LHCN-M2 (cell line): ENCODE results near the gene HS6ST2. TPM values are rescaled to one million over a fixed set of nuclear protein-coding genes. Genes with fewer than 3 reads are reported as not detected.

ENCODE experiments used
- DNase-seq: peaks from one replicate; pipeline ENCODE4 v3.0.0-alpha.2; 2012; ENCODE audit warnings: low read depth
- total RNA-seq: library from RNA; depleted of rRNA; stranded (reverse); fragments of >200 nt; gene quantifications from 2 replicates; pipeline ENCODE4 v1.2.3, GENCODE V29; 2014; rRNA removed

The HS6ST2 gene
- total RNA-seq, 1 experiment from 2014 or later, result not detected

DNA sequence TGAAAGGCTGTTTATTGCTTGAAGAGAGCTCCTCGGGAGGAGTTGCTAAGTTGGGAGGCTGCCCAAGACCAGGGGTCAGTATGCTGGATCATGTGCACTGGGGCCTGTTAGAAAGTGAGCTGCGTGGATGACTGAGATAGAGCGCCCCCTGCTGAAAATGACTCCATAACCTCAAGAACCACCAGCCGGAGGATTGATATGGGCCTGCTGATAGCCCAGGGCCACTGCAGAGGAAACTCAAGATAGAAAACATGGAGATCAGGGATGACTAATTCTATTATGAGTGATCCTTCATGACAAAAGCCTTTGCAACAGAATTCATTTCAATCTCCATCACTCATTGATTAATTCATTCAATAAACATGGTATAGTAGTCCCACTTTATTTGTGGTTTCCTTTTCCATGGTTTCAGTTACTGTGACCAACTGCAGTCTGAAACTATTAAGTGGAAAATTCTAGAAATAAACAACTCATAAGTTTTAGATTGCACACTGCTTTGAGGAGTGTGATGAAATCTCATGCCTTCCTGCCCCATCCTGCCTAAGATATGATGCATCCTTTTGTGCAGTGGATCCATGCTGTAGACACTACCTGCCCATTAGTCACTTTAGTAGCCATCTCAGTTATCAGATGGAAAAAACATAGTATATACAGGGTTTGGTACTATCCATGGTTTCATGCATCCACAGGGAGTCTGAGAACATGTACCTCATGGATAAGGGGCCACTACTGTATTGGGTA is 342.9 kb downstream of the HS6ST2 start:
- peak; percentile 29 for DNase-seq

DNA sequence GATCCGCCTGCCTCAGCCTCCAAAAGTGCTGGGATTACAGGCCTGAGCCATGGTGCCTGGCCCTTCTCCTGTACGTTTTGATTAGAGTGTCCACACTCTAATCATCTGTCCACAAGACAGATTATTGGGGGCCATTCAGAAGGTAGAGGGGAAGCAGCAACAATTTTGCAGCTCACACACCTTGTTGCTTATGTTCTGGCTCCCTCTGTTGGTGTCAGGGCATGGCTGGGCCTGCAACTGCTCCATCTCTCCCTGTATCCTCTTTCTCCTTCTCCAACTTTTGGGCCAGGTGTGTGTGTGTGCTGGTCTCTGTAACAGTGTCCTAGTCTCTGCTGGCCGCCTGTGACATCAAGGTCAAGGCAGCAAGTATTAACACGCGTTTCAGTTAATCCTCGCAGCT is 344.1 kb downstream of the HS6ST2 start:
- no peak for DNase-seq

DNA sequence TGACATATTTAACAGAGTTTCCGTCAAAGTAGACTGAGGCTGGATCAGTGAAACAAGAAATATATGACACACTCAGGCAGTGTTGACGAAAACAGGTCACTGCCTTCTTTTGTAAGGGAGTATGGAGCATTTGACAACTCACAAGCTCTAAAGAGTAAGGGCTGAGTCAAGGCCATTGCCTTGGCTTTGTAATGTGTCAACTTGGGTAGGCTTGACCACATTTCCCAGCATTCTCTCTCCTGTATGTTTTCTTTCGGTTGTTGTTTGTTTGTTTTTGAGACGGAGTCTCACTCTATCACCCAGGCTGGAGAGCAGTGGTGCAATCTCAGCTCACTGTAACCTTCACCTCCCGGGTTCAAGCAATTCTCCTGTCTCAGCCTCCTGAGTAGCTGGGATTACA is 344.6 kb downstream of the HS6ST2 start:
- DNase-seq, result no peak

- DNase-seq, result no peak
Observed at GRCh38 chrX:132612821-132613564, 345.4 kb downstream of the HS6ST2 start.

GRCh38 chrX:132610536-132610935 is 347.9 kb downstream of the HS6ST2 start:
- no peak for DNase-seq

DNA sequence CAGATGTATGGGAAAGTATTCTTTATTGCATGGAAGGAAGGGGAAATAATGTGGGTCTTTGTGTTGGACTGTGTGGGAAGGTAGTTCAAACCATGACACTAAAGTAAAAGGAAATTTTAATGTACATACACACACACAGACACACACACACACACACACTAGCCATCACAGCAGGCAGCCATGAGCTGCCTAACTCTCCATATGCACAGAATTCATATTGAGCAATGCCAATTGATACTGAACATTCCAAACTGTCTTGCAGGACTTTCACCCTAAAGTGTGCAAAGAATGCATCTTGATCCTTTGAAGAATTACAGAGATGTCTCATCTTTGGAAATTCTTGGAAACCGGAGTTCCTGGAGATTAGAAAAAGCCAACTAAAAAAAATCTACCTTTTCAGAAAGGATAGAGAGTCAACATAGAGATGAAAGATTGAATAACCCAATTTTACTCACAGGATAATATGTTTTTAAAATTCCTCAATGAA is 349.0 kb downstream of the HS6ST2 start:
- DNase-seq, result no peak

GRCh38 chrX:132603700-132604286 is 354.6 kb downstream of the HS6ST2 start:
- no peak for DNase-seq

DNA sequence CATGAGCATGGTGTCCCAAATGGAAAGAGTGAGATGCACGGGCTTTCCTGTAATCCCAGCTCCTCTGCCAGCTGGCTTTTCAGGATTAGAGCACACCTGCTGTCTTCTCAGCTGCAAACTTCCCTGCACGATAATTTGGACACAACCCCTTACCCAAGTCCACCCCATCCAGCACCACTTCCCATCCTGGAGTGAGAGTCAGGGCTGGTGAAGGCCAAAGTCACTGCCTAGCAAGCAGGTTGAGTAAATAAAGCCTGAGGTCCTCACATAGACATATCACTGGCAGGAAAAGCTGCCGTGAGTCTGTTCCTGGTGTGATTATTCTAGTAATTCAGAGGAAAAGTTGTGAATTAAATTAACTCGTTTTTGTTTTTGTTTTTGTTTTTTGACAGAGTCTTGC is 355.7 kb downstream of the HS6ST2 start:
- no peak for DNase-seq

DNA sequence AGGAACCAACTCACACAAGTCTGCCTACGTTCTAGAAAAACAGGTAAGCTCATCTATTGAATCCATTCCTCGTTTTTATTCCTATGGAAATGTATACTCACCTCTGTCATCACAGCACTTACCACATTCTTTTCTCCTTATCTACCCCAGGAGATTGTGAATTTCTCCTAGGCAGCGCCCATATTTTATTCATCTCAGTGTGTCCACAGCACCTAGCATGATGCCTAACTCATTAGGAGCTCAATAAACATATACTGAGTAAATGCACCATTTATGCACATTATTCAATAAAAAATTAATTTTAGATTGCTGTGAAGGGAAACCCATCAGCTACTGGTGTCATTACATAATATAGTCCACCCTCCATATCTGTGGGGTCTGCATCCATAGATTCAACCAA is 363.4 kb downstream of the HS6ST2 start:
- DNase-seq, result no peak

GRCh38 chrX:132594129-132594528 is 364.3 kb downstream of the HS6ST2 start:
- no peak for DNase-seq

GRCh38 chrX:132592880-132593279 is 365.5 kb downstream of the HS6ST2 start:
- peak; percentile 4 for DNase-seq

DNA sequence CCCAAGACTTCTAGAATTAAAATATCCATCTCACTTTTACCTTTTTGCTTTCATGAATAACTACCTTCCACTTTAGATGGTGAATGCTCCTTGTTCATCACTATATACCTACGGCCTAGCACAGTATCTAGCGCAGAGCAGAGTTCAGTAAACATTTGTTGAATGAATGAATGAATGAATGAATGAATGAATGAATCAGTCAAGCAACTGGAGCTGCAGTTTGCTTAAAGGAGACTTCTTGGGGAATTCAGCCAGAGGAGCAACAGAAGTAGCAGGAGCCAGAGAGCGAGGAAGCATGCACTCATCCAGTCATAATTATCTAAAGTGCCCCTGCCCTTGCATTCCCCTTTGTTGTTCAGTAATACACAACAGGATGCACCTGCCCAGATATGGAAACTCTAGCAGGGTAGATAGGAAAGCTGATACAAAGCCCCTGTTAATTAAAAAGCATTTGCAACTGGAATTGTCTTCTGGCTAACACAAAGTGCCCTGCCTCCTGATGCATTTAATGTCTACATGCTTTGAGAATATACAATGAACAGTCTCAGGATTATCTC is 366.6 kb downstream of the HS6ST2 start:
- no peak for DNase-seq

GRCh38 chrX:132590350-132591026 is 367.9 kb downstream of the HS6ST2 start:
- DNase-seq, result no peak

GRCh38 chrX:132584936-132585335 is 373.5 kb downstream of the HS6ST2 start:
- no peak for DNase-seq

- no peak for DNase-seq
Observed at GRCh38 chrX:132576939-132577338, 381.5 kb downstream of the HS6ST2 start.

Other genes with a start within 250 kb of the HS6ST2 start
- not detected in 2 replicates for gene USP26, start 138.5 kb upstream of the HS6ST2 start, total RNA-seq